Heart left ventricle (tissue), 16 donors: ENCODE data around the gene HOXC10. TPM values are rescaled to one million over a fixed set of nuclear protein-coding genes. Genes with fewer than 3 reads are reported as not detected.

Experiments
- ATAC-seq, 4 donors: fragments of 200-7000 bp; cut with Tn5 transposase; one replicate each; pipeline ENCODE4 v1.9.1; 2020 to 2022; ENCODE audit warnings: moderate library complexity in 4 of 4, mild to moderate bottlenecking in 3 of 4, moderate number of reproducible peaks in 1 of 4
- DNase-seq, 5 donors: peaks; one replicate each; pipeline ENCODE4 v3.0.0-alpha.2; 2020
- H3K27ac ChIP-seq, 12 donors: fragments of 200-600 bp; sonication (generic) in 4 of 12; one replicate each; pipeline versions ENCODE4 v1.5.0 to v1.8.0; 2016 to 2022; ENCODE audit warnings: mild to moderate bottlenecking in 2 of 12
- H3K27me3 ChIP-seq, 9 donors: fragments of 200-600 bp; sonication (generic) in 2 of 9; one replicate each; pipeline versions ENCODE4 v1.5.1 to v1.8.0; 2016 to 2022; ENCODE audit warnings: mild to moderate bottlenecking in 3 of 9
- H3K36me3 ChIP-seq, 9 donors: fragments of 200-600 bp; sonication (generic) in 2 of 9; one replicate each; pipeline versions ENCODE4 v1.5.0 to v1.8.0; 2018 to 2022; ENCODE audit warnings: mild to moderate bottlenecking in 2 of 9
- H3K4me1 ChIP-seq, 12 donors: fragments of 200-600 bp; sonication (generic) in 4 of 12; one replicate each; pipeline versions ENCODE4 v1.5.0 to v1.8.0; 2016 to 2022; ENCODE audit warnings: mild to moderate bottlenecking in 3 of 12
- H3K4me3 ChIP-seq, 12 donors: fragments of 200-600 bp; sonication (generic) in 4 of 12; one replicate each; pipeline versions ENCODE4 v1.5.0 to v1.8.0; 2017 to 2022; ENCODE audit warnings: mild to moderate bottlenecking in 9 of 12, moderate library complexity in 4 of 12
- H3K9me3 ChIP-seq, 12 donors: fragments of 200-600 bp; sonication (generic) in 4 of 12; one replicate each; pipeline versions ENCODE4 v1.5.0 to v1.8.0; 2016 to 2022; ENCODE audit warnings: mild to moderate bottlenecking in 1 of 12
- CTCF ChIP-seq, 12 donors: fragments of 200-600 bp; sonication (generic) in 4 of 12; IDR thresholded peaks; one replicate each; pipeline versions ENCODE4 v1.5.0 to v1.8.0; 2018 to 2022; ENCODE audit warnings: antibody characterized with exemption in 12 of 12, mild to moderate bottlenecking in 5 of 12
- POLR2A ChIP-seq, 2 donors: fragments of 450-650 bp; IDR thresholded peaks; one replicate each; pipeline ENCODE4 v1.6.1; 2017; ENCODE audit warnings: antibody characterized with exemption in 2 of 2, mild to moderate bottlenecking in 2 of 2, moderate library complexity in 2 of 2
- WGBS, 4 donors: extraction: QIAGEN DNeasy Blood & Tissue Kit in 2 of 4; methylation state at CpG; one replicate each; pipeline versions ENCODE4 v1.1.5 to v1.1.7; 2013 to 2018; 5-methylcytosine and 5-hydroxymethylcytosine counted together
- intact Hi-C, 10 donors: fragments of 100-400 bp; cut with DNase I; formaldehyde crosslinking; loops; one replicate each; pipeline versions ENCODE4 v1.11.1 to v1.14.2; 2022
- polyA plus RNA-seq, 2 donors: library from polyadenylated mRNA; stranded (reverse); fragments of 200-250 nt; gene quantifications; one replicate each; pipeline ENCODE4 v1.2.3, GENCODE V29; 2013
- total RNA-seq, 9 donors: library from RNA; depleted of rRNA in 2 of 9; stranded (reverse); fragments of >200 nt in 2 of 9; fragmentation: NEBNext Ultra II Directional in 3 of 9; extraction: Animal tissue kit (Norgen Biotek cat#: 25700) in 3 of 9; gene quantifications; one replicate each; pipeline versions ENCODE4 v1.1.0 to v1.2.4, GENCODE V29; 2016 to 2023
- donor health status: ischemic (EF 13 %, LVEDD 7.1; RV severe dilation, severe dysfunction).
- donor health status: healthy with polysubstance abuse.
- donor health status: DM: no; HTN: yes; CAD: no.
- donor health status: DM: no; HTN: no; CAD: no.
- donor health status: ischemic (EF 25% LVEDD 6.9; RV normal size, moderate dysfunction).
- donor health status: ischemic (EF 25% LVEDD 5.7; RV mildly dilated, moderate dysfunction).
- donor health status: healthy.
- donor health status: DM: yes; HTN: yes; CAD: no.
- donor health status: ischemic (EF 35%, LVEDD 5.7; RV mildly dilated, moderate dysfunction).
- donor health status: nonischemic (EF 11% LVEDD 7.7; RV severe dilation, severe dysfunction).
- donor health status: DM: yes; HTN: yes; CAD: no.
- donor health status: PGD.
- donor health status: ischemic (EF 29% LVEDD 5.4; RV normal size, mild dysfunction).
- donor health status: nonischemic (EF 23%, LVEDD 6.1; RV moderate dilation, normal function).

HOXC10 gene
- total and polyA plus RNA-seq, 11 donors, result not detected

GRCh38 chr12:53978477-53979356, 6.2 kb upstream of the HOXC10 start:
- H3K4me1 ChIP-seq, result peaks cover 0 to 19% (median 11%) of the 10 kb centered on the region in 12 donors
- H3K9me3 ChIP-seq, result no peaks in the 10 kb centered on the region
- H3K4me3 ChIP-seq, result no peak overlapping the region
- TF ChIP-seq POLR2A (IDR thresholded peaks at IDR 0.05) (no peak), CTCF (IDR thresholded peaks at IDR 0.05) (no peak)
- H3K27me3 ChIP-seq, result peaks cover 80 to 99% (median 97%) of the 10 kb centered on the region in 9 donors
- no peak overlapping the region for H3K27ac ChIP-seq
- DNase-seq (no peak), ATAC-seq (no peak)
- WGBS, 4 donors, result 8 to 12% (median 9%) methylated on average over 15 of the region's 15 CpGs
- H3K36me3 ChIP-seq, result no peaks in the 10 kb centered on the region
- intact Hi-C loops, result no loop called here

- no peak for TF ChIP-seq CTCF (IDR thresholded peaks at IDR 0.05)
- TF ChIP-seq POLR2A (IDR thresholded peaks at IDR 0.05), result no peak
- Histone ChIP-seq H3K9me3 (no peaks in the 10 kb centered on the region), H3K4me3 (no peak overlapping the region), H3K27ac (no peak overlapping the region), H3K36me3 (no peaks in the 10 kb centered on the region), H3K27me3 (peaks cover 77 to 98% (median 96%) of the 10 kb centered on the region in 9 donors), H3K4me1 (peaks cover 0 to 10% (median 6%) of the 10 kb centered on the region in 12 donors)
- ATAC-seq (no peak), DNase-seq (no peak)
- WGBS, 4 donors, result 11 to 21% (median 19%) methylated on average over 7 of the region's 7 CpGs
- intact Hi-C loops, result no loop called here
Observed at GRCh38 chr12:53980104-53980801, 4.7 kb upstream of the HOXC10 start.

- no peak for TF ChIP-seq CTCF (IDR thresholded peaks at IDR 0.05)
- TF ChIP-seq POLR2A (IDR thresholded peaks at IDR 0.05), result no peak
- 20 to 25% (median 21%) methylated on average over 15 of the region's 15 CpGs for WGBS, 4 donors
- DNase-seq (no peak), ATAC-seq (no peak)
- no peaks in the 10 kb centered on the region for H3K36me3 ChIP-seq
- peaks cover 76 to 98% (median 96%) of the 10 kb centered on the region in 9 donors for H3K27me3 ChIP-seq
- H3K4me3 ChIP-seq, result no peak overlapping the region
- H3K4me1 ChIP-seq, result peaks cover 0 to 13% (median 8%) of the 10 kb centered on the region in 12 donors
- intact Hi-C loops, result no loop called here
- H3K9me3 ChIP-seq, result no peaks in the 10 kb centered on the region
- no peak overlapping the region for H3K27ac ChIP-seq
Observed at GRCh38 chr12:53980802-53981496, 4.0 kb upstream of the HOXC10 start.
